ENCODE data around the gene ZRANB3. TPM values are rescaled to one million over a fixed set of nuclear protein-coding genes. Genes with fewer than 3 reads are reported as not detected.

Gene ZRANB3
- total and polyA plus RNA-seq, 10 of the 15 experiments (the other 5 are each of a cell fraction or from before 2014, with no cell fraction given), result 5.6 to 11.4 (median 9.9) TPM

DNA sequence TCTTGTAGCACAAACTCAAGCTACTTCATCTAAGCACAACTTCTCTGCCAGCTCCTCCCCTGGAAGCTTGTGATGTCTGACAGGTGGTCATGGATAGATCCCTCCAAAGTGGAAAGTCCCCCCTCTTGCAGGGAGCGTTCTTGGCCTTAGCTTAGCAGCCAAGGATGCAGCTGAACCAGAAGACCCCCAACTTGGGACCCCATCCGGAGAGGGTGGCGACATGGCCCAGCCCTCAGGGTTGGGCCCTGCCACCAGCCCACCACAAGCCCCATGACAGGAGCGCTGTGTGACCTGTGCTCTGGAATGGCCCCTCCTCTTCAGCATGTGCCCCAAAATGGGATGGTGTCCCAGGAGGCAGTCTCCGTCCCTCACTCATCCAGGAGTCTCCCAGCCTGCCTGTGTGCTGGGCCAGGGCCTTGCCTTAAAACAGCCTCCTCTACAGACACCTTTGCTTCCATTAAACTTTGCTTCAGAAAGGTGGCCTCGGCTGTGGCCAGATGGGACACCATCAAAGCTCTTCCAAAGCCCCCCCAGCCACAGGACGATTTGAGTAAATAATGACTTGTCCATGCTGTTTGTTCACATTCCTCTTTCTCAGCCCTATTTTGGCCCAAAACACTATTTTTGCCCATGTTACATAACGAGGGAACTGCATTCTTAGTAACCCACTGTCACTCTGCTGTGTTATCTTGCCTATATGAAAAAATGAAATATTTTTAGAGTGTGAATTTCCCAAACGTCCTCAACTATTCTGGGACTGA is 356.8 kb downstream of the ZRANB3 start:
- intact Hi-C loops (cut with micrococcal nuclease; ENCODE audit: unreplicated experiment) (no loop called here), in situ Hi-C loops (cut with MboI) (no loop called here)
- ChIA-PET POLR2A (interaction anchor here (0.6 kb wide), 1 partner anchor 20 kb away, joined by 4 read pairs; no protein-coding TSS in a partner anchor), CTCF (no interaction called here), RAD21 (ENCODE audit: unreplicated experiment) (no interaction called here), SMC1A (ENCODE audit: uncharacterized antibody, unreplicated experiment) (no interaction called here)
- no peak overlapping the region for H2AFZ ChIP-seq (ENCODE audit: control insufficient read depth, low read depth, low read length)
- no peak for ATAC-seq
- FAIRE-seq, result no peak
- BruUV-seq (replicated peaks), result no TSS peak
- H3K27ac ChIP-seq (ENCODE audit: control insufficient read depth, insufficient read depth), result no peak overlapping the region
- no peak for DNase-seq (ENCODE audit: low read depth, low spot score)
- H3K9me3 ChIP-seq (replicated peaks; ENCODE audit: control insufficient read depth, insufficient read depth, low read length), result no peaks in the 10 kb centered on the region
- TF ChIP-seq NR2C2 (IDR thresholded peaks at IDR 0.05; ENCODE audit: borderline replicate concordance, control insufficient read depth, insufficient read length, low read depth), result no peak
- no peak for TF ChIP-seq TCF7 (IDR thresholded peaks at IDR 0.05; ENCODE audit: borderline replicate concordance)
- peak; percentile 37; the same call in 1 of the 2 replicates for TF ChIP-seq POLR2AphosphoS5 (IDR thresholded peaks at IDR 0.05; ENCODE audit: low read length)
- TF ChIP-seq ZNF274 (IDR thresholded peaks at IDR 0.05; ENCODE audit: insufficient read depth, insufficient read length), result no peak
- TF ChIP-seq NR2C1 (IDR thresholded peaks at IDR 0.05), result no peak
- no peak for TF ChIP-seq MXI1 (IDR thresholded peaks at IDR 0.05; ENCODE audit: low read depth, low read length)
- TF ChIP-seq ZZZ3 (IDR thresholded peaks at IDR 0.05; ENCODE audit: control insufficient read depth, insufficient read length, low read depth), result no peak
- TF ChIP-seq SUPT20H (IDR thresholded peaks at IDR 0.05; ENCODE audit: borderline replicate concordance, control insufficient read depth, low read depth, low read length), result no peak
- H3K4me3 ChIP-seq, result no peak overlapping the region
- no peak overlapping the region for H3K4me2 ChIP-seq (ENCODE audit: control insufficient read depth, insufficient read depth)
- H3K36me3 ChIP-seq (ENCODE audit: control insufficient read depth in 2 of 2, insufficient read depth in 2 of 2, low read length in 1 of 2), result peaks cover 0 to 11% of the 10 kb centered on the region in 2 experiments; a peak in 1 of 4 replicates
- no peaks in the 10 kb centered on the region for H4K20me1 ChIP-seq (ENCODE audit: control insufficient read depth, insufficient read depth)
- H3K79me2 ChIP-seq (ENCODE audit: control insufficient read depth, insufficient read depth, low read length), result no peaks in the 10 kb centered on the region
- no peak overlapping the region for H3K9ac ChIP-seq (ENCODE audit: control insufficient read depth, insufficient read depth, low read length)
- no peaks in the 10 kb centered on the region for H3K4me1 ChIP-seq (ENCODE audit: control insufficient read depth, insufficient read depth, low read length)
- 81% methylated on average over 9 of the region's 9 CpGs for WGBS (ENCODE audit: insufficient coverage, insufficient replicate concordance, low lambda C conversion rate, missing lambda C conversion rate)
- H3K27me3 ChIP-seq (replicated peaks in 1 of 2; ENCODE audit: control insufficient read depth in 2 of 2, insufficient read depth in 2 of 2, low read length in 1 of 2), result no peaks in the 10 kb centered on the region

Data from GM12878 (cell line).